Choroid plexus epithelial cell (primary cell): ENCODE data around the gene ARMC9.
"Not testable (repeated sequence)": the region's sequence is repeated elsewhere in the genome, so short reads cannot be mapped to it uniquely, and the experiment has no call there.

Experiments used
- DNase-seq: peaks from one replicate; pipeline ENCODE4 v3.0.0-alpha.2; 2010; ENCODE audit warnings: low read depth
- H3K4me3 ChIP-seq: 2 replicates; pipeline ENCODE4 v1.5.1; 2011; ENCODE audit warnings: low read depth, mild to moderate bottlenecking, control low read depth, low read length, moderate library complexity
- CTCF ChIP-seq: conservative IDR thresholded peaks from 2 replicates; pipeline ENCODE4 v1.5.1; 2011; ENCODE audit warnings: low read depth, mild to moderate bottlenecking, control low read depth, inconsistent platforms, low read length, moderate library complexity

The ARMC9 gene

DNA sequence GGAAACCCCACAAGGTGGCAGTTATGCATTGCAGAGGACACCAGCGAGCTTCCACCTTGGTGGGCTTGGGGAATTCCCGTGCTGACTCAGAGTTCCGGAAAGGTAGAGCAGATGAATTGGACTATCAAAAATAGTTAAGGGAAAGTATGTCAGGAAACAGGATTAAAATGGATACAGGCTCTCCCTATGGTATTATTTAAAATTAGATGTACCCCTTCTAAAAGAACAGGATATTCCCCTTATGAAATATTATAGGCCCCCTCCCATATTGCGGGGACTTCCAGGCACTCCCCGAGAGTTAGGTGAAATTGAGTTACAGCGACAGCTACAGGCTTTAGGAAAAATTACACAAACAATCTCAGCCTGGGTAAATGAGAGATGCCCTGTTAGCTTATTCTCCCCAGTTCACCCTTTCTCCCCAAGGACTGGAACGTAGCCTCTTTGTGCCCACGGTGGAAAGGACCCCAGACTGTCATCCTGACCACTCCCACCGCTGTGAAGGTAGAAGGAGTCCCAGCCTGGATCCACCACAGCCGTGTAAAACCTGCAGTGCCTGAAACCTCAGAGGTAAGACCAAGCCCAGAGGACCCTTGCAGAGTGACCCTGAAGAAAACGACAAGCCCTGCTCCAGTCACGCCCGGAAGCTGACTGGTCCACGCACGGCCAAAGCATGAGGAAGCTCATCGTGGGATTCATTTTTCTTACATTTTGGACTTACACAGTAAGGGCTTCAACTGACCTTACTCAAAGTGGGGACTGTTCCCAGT, 207.4 kb downstream of the ARMC9 start:
- not testable (repeated sequence) for H3K4me3 ChIP-seq, DNase-seq
- peak; percentile 35 for TF ChIP-seq CTCF

DNA sequence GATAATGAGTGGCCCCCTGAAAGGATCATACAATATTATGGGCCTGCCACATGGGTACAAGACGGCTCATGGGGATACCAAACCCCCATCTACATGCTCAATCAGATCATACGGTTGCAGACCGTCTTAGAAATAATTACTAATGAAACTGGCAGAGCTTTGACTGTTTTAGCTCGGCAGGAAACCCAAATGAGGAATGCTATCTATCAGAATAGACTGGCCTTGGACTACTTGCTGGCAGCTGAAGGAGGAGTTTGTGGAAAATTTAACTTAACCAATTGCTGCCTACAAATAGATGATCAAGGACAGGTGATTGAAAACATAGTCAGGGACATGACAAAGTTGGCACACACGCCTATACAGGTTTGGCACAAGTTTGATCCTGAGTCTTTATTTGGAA, 209.3 kb downstream of the ARMC9 start:
- DNase-seq, H3K4me3 ChIP-seq: not testable (repeated sequence)

- DNase-seq, H3K4me3 ChIP-seq: not testable (repeated sequence)
Observed at GRCh38 chr2:231408304-231408703, 209.9 kb downstream of the ARMC9 start.

DNA sequence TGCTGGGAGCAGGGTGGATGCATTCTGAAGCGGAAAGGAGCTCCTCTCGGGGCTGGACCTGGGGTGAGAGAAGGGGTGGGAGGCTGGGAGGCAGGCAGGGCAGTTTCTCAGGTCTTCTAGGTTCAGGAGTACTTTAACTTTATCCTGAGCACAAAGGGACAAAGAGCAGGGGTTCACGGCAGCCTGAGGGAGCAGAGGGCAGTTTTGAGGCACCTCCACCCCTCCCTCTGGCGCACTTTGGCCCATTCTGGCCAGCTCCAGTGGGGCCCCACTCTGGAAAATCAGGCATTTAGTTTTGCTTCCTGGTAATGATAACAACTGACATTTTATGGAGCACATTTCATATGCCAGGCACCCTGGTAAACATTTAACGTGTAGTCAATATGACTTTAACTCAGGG, 211.3 kb downstream of the ARMC9 start:
- no peak for DNase-seq
- TF ChIP-seq CTCF, result no peak
- no peak overlapping the region for H3K4me3 ChIP-seq

DNA sequence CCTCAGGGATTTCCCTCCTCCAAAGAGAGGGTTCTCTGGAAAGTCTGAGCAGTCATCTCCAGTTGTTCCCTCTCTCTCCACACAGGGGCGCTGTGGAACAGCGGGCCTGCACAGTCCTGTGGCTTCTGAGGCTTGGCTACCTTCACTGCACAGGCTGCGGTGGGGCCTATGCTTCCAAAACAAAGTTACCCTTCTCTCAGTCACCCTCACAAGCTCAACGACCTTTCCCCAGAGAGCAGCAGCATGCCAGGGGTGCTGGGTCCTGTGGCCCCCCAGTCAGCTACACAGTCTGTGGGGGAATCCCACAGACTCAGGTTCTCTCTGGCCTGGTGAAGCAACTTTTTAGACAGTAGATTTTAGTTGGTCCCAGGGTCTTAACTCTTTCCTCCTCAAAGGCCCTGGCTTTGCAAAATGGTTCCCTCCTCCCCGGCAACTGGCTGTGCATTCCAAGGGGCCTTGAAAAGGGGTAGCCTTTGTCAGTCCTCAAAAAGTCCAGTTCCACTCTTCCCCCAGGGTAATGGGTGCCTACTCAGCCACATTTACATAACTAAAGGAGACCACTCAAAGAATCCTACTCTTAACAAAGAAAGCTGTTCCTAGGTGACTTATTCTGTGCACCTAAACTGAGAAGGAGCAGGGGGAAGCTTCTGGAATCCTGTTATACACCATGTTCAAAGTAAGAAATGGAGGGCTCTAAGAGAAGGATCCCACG, 212.0 kb downstream of the ARMC9 start:
- DNase-seq, result no peak
- no peak overlapping the region for H3K4me3 ChIP-seq
- peak; percentile 58 for TF ChIP-seq CTCF

DNA sequence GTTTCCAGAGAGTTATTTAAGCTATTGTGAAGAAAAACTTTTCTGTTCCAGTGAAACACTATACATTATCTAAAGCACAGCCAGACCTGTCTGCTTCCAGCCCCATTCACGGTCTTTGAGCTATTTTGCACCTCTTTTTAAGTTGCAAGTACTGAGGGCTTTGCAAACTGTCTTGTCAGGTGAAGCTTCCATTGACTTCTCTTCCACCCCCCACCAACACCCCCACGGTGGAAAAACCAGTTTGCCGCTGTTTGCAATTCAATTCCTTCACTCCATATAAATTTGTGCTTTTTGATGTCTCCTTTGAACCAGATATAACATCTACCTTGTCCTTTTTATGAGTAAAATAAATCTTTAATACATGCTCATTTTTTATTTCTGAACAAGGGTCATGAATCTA, 212.8 kb downstream of the ARMC9 start:
- H3K4me3 ChIP-seq, result no peak overlapping the region
- no peak for TF ChIP-seq CTCF
- DNase-seq, result no peak

GRCh38 chr2:231411831-231412617, 213.6 kb downstream of the ARMC9 start:
- peak; percentile 82 for TF ChIP-seq CTCF
- H3K4me3 ChIP-seq, result peak overlapping the region; percentile 65
- DNase-seq, result peak; percentile 81
